HG03139 (cell line): ENCODE measurements around the gene ACER1.
"Not testable (repeated sequence)": the region's sequence is repeated elsewhere in the genome, so short reads cannot be mapped to it uniquely, and the experiment has no call there.

Source experiments
- ATAC-seq: cut with Tn5 transposase; IDR thresholded peaks from one replicate; pipeline ENCODE4 v1.9.1; 2021; ENCODE audit not compliant: unreplicated experiment

Gene ACER1

GRCh38 chr19:6297202-6297601 lies 36.2 kb downstream of the ACER1 start:
- no peak for ATAC-seq

- no peak for ATAC-seq
These were observed 41.4 kb downstream of the ACER1 start for GRCh38 chr19:6292006-6292405.

- no peak for ATAC-seq
These were observed 44.7 kb downstream of the ACER1 start for GRCh38 chr19:6288737-6289136.

- ATAC-seq = no peak
These were observed 46.0 kb downstream of the ACER1 start for GRCh38 chr19:6287269-6287885.

- no peak for ATAC-seq
These were observed 46.7 kb downstream of the ACER1 start for GRCh38 chr19:6286676-6287075.

GRCh38 chr19:6282393-6282792 lies 51.0 kb downstream of the ACER1 start:
- not testable (repeated sequence) for ATAC-seq

DNA sequence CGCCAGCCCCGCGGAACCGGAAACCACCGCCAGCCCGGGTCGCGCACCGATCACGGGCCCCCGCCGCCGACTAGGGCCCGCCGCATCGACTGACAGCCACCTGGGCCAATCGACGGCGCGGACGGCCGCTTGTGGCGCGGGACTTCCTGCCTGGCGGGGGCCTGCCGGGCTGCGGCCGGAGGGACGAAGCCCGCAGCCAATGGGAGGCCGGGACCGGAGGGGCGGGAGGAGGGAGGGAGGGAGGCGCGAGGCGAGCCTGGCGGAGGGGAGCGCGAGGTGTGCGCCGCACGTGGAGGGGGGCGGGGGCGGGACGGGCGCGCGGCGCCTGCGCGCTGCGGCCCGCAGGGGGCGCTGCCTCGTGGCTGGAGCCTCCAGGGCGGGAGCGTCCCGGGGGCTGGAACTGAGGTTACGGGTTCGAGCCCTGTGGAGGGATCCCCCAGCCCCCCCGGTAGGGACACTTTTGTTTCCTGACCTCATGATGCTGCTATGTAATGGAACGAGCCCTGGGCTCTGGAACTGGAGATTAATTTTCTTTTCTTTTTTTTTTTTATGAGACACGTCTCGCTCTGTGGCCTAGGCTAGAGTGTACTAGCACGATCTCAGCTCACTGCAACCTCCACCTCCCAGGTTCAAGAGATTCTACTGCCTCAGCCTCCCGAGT lies 53.4 kb downstream of the ACER1 start, which contains the start of gene MLLT1:
MLLT1 (minus strand) TSS at position 45 of the 661 bp plus-strand sequence. CDS start 191 bp downstream, outside the sequence.
- peak; percentile 90 for ATAC-seq

DNA sequence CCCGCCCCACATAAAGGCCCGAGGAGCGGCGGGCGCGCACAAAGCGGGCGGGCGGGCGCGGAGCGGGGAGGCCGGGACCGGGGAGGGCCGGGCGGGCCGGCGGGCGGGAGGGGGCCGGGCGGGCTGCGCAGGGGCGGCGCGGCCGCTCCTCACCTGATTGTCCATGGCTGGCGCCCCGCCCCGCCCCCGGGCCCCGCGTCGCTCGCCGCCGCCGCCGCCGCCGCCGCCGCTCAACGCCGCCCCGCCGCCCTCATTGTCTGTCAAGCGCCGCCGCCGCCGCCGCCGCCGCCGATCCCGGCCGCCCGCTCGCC lies 53.8 kb downstream of the ACER1 start:
- peak; percentile 22 for ATAC-seq

GRCh38 chr19:6278740-6279619 lies 54.4 kb downstream of the ACER1 start:
- ATAC-seq = no peak

DNA sequence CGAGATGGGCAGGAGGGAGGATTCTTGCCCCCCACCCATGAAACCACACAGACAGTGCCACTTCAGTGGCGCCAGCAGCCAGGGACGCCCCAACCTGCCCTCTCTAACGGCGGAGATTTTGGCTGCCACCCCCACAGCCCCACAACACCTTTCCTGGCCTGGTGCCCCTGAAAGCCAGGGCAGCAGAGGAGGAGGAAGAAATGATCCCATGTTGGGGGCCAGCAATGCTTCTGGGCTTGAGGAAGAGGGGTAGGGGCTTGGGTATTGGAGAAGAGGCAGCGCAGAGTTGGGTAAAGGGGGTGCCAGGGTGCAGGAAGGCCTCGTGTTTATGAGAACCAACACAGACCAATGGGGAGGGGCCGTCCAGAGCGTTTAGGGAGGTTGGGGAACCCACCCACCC lies 55.4 kb downstream of the ACER1 start:
- ATAC-seq = no peak

DNA sequence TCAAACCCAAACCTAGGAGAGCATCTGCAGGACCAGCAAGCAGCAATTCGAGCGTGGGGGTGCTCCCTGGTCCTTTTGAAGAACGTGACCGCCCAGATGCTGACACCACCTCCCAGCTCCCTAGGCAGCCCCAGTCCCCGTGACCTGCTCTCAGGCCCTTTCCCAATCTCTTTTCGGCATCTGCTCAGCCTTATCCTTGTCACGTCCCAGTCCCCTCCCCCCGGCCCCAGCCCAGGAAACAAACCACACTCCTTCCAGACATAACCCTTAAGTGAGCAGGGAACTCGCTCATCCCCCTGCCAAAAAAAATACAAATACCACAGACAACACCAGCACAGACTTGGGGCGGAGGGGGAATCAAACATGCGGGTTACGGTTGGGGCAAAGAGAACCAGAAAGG lies 57.0 kb downstream of the ACER1 start:
- no peak for ATAC-seq

GRCh38 chr19:6275170-6275744 lies 58.2 kb downstream of the ACER1 start:
- ATAC-seq = no peak

DNA sequence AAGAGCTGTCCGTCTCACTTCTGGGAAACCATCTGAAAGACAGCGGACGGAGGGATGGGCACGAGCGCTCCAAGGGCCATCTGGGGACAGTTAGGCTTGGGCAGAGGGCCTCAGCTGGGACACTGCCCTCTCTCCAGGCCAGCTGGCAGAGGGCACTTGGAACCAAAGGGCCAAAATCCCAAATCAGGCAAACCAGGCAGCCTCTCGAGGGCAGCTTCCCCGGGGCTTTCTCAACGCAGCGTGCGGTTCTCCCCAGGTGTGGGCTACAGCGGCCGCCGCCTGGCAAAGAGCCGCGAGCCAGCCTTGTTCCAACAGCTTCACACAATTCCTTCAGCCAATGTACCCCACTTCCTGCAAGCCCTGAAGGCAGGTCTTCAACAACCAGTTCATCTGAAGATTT lies 58.7 kb downstream of the ACER1 start:
- ATAC-seq = no peak

DNA sequence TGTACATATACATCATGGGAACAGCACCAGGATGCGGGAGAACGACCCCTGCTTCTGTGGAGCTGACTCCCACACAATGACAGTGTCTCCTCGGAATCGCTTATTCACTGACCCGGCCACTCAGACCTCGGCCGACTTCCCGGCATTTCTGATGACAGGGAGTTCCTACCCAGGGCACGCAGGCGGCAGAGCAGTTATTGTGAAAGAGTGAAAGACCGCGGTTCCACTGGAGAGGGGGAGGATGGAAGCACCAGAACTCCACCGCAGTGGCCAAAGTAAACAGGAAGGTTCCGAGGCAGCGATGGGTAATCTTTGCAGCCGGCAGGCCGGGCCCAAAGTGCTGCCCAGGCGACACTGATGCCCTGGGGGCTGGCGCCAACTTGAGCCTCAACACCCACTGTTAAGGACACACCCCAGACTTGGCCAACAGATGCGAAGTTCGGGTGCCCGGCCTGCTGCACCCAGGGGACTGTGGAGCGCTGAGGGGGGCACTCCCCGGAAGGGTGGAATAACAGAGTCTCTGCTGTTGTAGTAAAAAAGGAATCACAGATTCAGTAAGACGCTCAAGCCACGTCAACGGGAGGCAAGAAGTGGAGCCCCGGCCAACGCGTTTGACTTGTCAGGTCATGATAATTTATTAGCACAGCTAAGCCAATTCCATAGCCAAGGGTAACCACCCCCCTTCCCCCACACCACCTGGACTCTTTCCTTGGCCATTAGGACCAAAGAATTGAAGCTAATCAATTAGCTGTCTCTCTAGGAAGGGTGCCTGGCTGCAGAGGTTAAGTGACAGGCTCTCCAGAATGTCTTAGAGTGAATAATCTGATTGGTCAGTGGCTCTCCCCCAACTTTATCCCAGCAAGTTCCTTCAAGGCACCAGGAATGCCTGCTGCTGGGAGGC lies 59.5 kb downstream of the ACER1 start:
- ATAC-seq = no peak

GRCh38 chr19:6272913-6273600 lies 60.4 kb downstream of the ACER1 start:
- ATAC-seq = no peak

DNA sequence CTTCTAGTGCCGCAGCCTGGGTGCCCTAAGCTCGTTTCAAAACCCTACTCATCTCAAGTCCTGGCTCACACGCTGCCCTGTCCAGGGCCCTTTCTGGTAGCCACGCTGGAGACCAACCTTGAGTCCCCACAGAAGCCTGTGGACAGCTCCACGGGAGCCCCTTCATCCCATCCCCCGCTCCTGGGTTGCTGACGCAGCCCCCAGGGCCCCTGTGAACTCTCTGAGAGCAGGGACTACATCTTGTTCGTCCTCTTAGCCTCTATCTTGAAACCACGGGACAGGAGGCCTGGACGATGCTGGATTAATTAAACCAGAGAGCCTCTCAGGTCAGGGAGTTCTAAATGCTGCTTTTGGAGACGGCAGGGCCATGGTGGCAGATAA lies 61.0 kb downstream of the ACER1 start:
- ATAC-seq = no peak

GRCh38 chr19:6271721-6272410 lies 61.5 kb downstream of the ACER1 start:
- no peak for ATAC-seq

DNA sequence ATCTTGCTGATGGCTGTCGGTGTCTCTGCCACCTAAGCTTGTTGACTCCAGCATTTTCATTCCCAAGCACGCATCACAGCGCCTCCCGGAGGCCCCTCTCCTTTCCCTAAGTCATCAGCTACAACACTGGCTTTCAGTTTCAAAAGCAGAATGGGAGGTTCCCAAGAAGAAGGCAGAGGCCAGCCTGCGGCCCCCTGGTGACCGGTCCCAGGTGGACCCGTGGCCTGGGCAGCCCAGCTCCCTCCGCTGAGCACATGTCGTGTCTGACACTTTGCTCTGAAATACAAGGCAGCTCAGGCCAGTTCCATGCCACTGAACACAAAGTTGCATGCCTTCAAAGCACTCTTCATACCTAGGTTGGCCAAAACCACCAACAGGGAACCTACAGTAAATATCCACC lies 62.2 kb downstream of the ACER1 start:
- no peak for ATAC-seq

DNA sequence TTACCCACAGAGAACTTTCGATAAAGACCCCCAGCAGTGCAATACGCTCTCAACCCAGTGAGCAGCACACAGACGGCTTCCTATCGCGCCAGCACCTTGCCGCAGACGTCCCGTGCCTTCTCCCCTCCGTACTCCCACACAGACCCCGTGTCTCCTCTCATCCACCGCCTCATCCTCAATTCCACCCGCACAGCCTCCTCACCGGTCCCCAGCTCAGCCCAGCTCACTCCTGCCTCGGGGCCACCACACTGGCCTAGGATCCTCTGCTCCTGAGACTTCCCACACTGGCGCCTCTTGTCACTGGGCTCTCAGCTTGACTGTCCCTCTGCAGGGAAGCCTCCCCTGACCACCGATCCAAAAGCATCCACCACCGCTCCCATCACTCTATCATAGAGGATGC lies 62.6 kb downstream of the ACER1 start:
- no peak for ATAC-seq
